ENCODE results near the gene VSIG8. TPM values are rescaled to one million over a fixed set of nuclear protein-coding genes. Genes with fewer than 3 reads are reported as not detected.

The VSIG8 gene
- total and polyA plus RNA-seq, 2 donors (not counting 3 experiments of a cell fraction or from before 2014, with no cell fraction given) = not detected

GRCh38 chr1:159908031-159908940, 45.8 kb upstream of the VSIG8 start:
- Histone ChIP-seq H3K79me2 (ENCODE audit: control insufficient read depth, insufficient read depth, low read length) (no peaks in the 10 kb centered on the region), H3K36me3 (ENCODE audit: control insufficient read depth in 2 of 2, extremely low read depth in 1 of 2, insufficient read depth in 2 of 2, low read length in 2 of 2) (no peaks in the 10 kb centered on the region), H3K4me1 (ENCODE audit: control insufficient read depth, extremely low read depth, insufficient read depth, low read length) (peaks cover 20% of the 10 kb centered on the region), H2AFZ (ENCODE audit: low read depth, low read length) (no peak overlapping the region), H3K27ac (ENCODE audit: insufficient read depth, low read depth, low read length) (no peak overlapping the region), H3K9ac (replicated peaks; ENCODE audit: extremely low read depth, insufficient read depth, low read length) (no peak overlapping the region), H3K27me3 (ENCODE audit: control insufficient read depth in 2 of 2, insufficient read depth in 2 of 2, low read length in 2 of 2) (no peaks in the 10 kb centered on the region), H3K9me3 (replicated peaks; ENCODE audit: control insufficient read depth, insufficient read depth, low read length) (no peaks in the 10 kb centered on the region), H3K4me2 (ENCODE audit: insufficient read depth, low read length) (no peak overlapping the region), H3K4me3 (replicated peaks in 1 of 3; ENCODE audit: insufficient read depth in 1 of 3, low read depth in 1 of 3, low read length in 3 of 3) (no peak overlapping the region), H4K20me1 (replicated peaks; ENCODE audit: control insufficient read depth, extremely low read depth, insufficient read depth, low read length) (no peaks in the 10 kb centered on the region), H3K9me1 (replicated peaks; ENCODE audit: control insufficient read depth, extremely low read depth, insufficient read depth, low read length) (no peaks in the 10 kb centered on the region)
- intact Hi-C loops (cut with micrococcal nuclease) (no loop called here), dilution Hi-C loops (cut with MboI; ENCODE audit: extremely low pct_ligation_motif_present, low sequenced_read_pairs) (no loop called here)
- TF ChIP-seq POLR2AphosphoS5 (IDR thresholded peaks at IDR 0.05; ENCODE audit: insufficient read depth, low read depth, low read length) (no peak), FOS (IDR thresholded peaks at IDR 0.05; ENCODE audit: borderline replicate concordance, insufficient read depth, low read length) (no peak), EZH2 (IDR thresholded peaks at IDR 0.05; ENCODE audit: borderline replicate concordance, low read depth, low read length, severe bottlenecking) (no peak), GATA2 (IDR thresholded peaks at IDR 0.05; ENCODE audit: insufficient read depth, insufficient read length, low read depth, low read length) (no peak), CTCF (IDR thresholded peaks at IDR 0.05; ENCODE audit: extremely low read depth in 1 of 2, insufficient read depth in 1 of 2, low read depth in 1 of 2, low read length in 2 of 2) (no peak), POLR2A (IDR thresholded peaks at IDR 0.05; ENCODE audit: low read depth, low read length) (no peak), JUN (IDR thresholded peaks at IDR 0.05; ENCODE audit: borderline replicate concordance, insufficient read depth, insufficient read length, low read depth) (no peak), MYC (IDR thresholded peaks at IDR 0.05; ENCODE audit: low read depth, low read length) (no peak), MAX (IDR thresholded peaks at IDR 0.05; ENCODE audit: insufficient read depth, insufficient read length) (no peak)
- DNase-seq (ENCODE audit: low read depth, low spot score) (no peak), FAIRE-seq (no peak)
- ChIA-PET POLR2A (interaction anchor here (1.0 kb wide), 1 partner anchor 15 kb away, joined by 5 read pairs; no protein-coding TSS in a partner anchor), CTCF (interaction anchor here (1.0 to 1.4 kb wide), 3 partner anchors 15 to 109 kb away, joined by 3 to 4 read pairs (median 3); no protein-coding TSS in a partner anchor)
- no TSS peak for BruUV-seq (replicated peaks)
